Activated B cell treated with CpG ODN at 0.5 μM for 24 hours (primary cell): ENCODE data around the gene RSPH6A. TPM values are rescaled to one million over a fixed set of nuclear protein-coding genes. Genes with fewer than 3 reads are reported as not detected.

ENCODE experiments used
- ATAC-seq: fragments of 200-7000 bp; cut with Tn5 transposase; one replicate; pipeline ENCODE4 v1.10.0; 2021; ENCODE audit warnings: low read depth, mild to moderate bottlenecking, moderate library complexity
- CTCF ChIA-PET: fragments of 350-600 bp; sonication (Branson Sonifier 250); formaldehyde crosslinking; loops from one replicate; lab custom pipeline; 2021; ENCODE audit warnings: antibody characterized with exemption; lab: Charles Lee
- POLR2A ChIA-PET: fragments of 350-600 bp; sonication (Branson Sonifier 250); formaldehyde crosslinking; loops from one replicate; lab custom pipeline; 2021; ENCODE audit warnings: antibody characterized with exemption; lab: Charles Lee
- DNase-seq: peaks from one replicate; pipeline ENCODE4 v3.0.0; 2022
- H3K27ac Mint-ChIP-seq: one replicate; pipeline ENCODE4 v1.8.0; 2020; ENCODE audit warnings: mixed read lengths
- H3K27me3 Mint-ChIP-seq: one replicate; pipeline ENCODE4 v1.8.0; 2021; ENCODE audit warnings: mixed read lengths
- H3K36me3 Mint-ChIP-seq: one replicate; pipeline ENCODE4 v1.8.0; 2021; ENCODE audit warnings: low read depth, mixed read lengths
- H3K4me1 Mint-ChIP-seq: one replicate; pipeline ENCODE4 v1.8.0; 2021; ENCODE audit warnings: mixed read lengths
- H3K4me3 Mint-ChIP-seq: one replicate; pipeline ENCODE4 v1.8.0; 2020; ENCODE audit warnings: mild to moderate bottlenecking, mixed read lengths
- H3K9me3 Mint-ChIP-seq: one replicate; pipeline ENCODE4 v1.8.0; 2020; ENCODE audit warnings: mixed read lengths
- CTCF ChIP-seq: fragments of 200-600 bp; IDR thresholded peaks from one replicate; pipeline ENCODE4 v1.8.0; 2022; ENCODE audit warnings: antibody characterized with exemption, mild to moderate bottlenecking
- intact Hi-C: fragments of 100-400 bp; cut with micrococcal nuclease; formaldehyde crosslinking; loops from one replicate; pipeline ENCODE4 v1.15.1; 2024
- total RNA-seq: library from RNA; stranded (reverse); gene quantifications from 2 replicates; pipeline ENCODE4 v1.2.3, GENCODE V29; 2022

RSPH6A gene
- total RNA-seq, 1 donor from 2014 or later: 0.51 TPM

DNA sequence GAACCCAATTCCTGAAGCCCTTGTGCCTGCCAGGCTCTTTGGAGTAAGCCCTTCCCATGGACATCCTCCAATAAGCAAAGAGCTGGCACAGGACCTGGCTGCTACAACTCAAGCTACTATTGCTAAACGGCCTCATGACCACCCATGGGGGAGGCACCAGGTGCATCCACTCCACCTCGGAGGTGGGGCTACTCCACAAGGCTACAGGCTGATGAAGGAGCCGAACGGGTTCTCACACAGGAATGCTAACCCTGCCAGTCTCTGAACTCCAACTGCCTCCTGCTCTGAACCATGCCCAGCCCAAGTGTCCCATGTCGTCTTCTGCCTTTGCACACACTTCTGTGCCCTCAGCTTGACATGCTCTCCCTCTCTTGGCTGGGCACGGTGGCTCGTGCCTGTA, 37.9 kb upstream of the RSPH6A start:
- no peaks in the 10 kb centered on the region for H3K9me3 Mint-ChIP-seq
- H3K36me3 Mint-ChIP-seq: peaks cover 80% of the 10 kb centered on the region
- H3K27ac Mint-ChIP-seq: no peak overlapping the region
- intact Hi-C loops: no loop called here
- H3K4me3 Mint-ChIP-seq: no peak overlapping the region
- CTCF ChIA-PET: no interaction called here
- H3K27me3 Mint-ChIP-seq: no peaks in the 10 kb centered on the region
- no peak for ATAC-seq
- POLR2A ChIA-PET: interaction anchor here (0.7 kb wide), 1 partner anchor 142 kb away, joined by 3 read pairs; the partner anchor contains the start of gene CCDC61
- no peak for TF ChIP-seq CTCF
- peaks cover 2% of the 10 kb centered on the region for H3K4me1 Mint-ChIP-seq
- no peak for DNase-seq

GRCh38 chr19:45852145-45852750, 37.1 kb upstream of the RSPH6A start:
- DNase-seq: no peak
- intact Hi-C loops: no loop called here
- no peaks in the 10 kb centered on the region for H3K9me3 Mint-ChIP-seq
- no peak overlapping the region for H3K27ac Mint-ChIP-seq
- no peak overlapping the region for H3K4me3 Mint-ChIP-seq
- no peak for TF ChIP-seq CTCF
- H3K27me3 Mint-ChIP-seq: no peaks in the 10 kb centered on the region
- no peak for ATAC-seq
- ChIA-PET CTCF (no interaction called here), POLR2A (no interaction called here)
- H3K36me3 Mint-ChIP-seq: peaks cover 84% of the 10 kb centered on the region
- H3K4me1 Mint-ChIP-seq: peaks cover 2% of the 10 kb centered on the region

- DNase-seq (no peak), ATAC-seq (no peak)
- ChIA-PET CTCF (no interaction called here), POLR2A (no interaction called here)
- intact Hi-C loops: no loop called here
- Mint-ChIP-seq H3K27ac (no peak overlapping the region), H3K4me3 (no peak overlapping the region), H3K36me3 (peaks cover 84% of the 10 kb centered on the region), H3K27me3 (no peaks in the 10 kb centered on the region), H3K4me1 (no peaks in the 10 kb centered on the region), H3K9me3 (no peaks in the 10 kb centered on the region)
- TF ChIP-seq CTCF: no peak
These were observed 33.8 kb upstream of the RSPH6A start for GRCh38 chr19:45848922-45849321.

DNA sequence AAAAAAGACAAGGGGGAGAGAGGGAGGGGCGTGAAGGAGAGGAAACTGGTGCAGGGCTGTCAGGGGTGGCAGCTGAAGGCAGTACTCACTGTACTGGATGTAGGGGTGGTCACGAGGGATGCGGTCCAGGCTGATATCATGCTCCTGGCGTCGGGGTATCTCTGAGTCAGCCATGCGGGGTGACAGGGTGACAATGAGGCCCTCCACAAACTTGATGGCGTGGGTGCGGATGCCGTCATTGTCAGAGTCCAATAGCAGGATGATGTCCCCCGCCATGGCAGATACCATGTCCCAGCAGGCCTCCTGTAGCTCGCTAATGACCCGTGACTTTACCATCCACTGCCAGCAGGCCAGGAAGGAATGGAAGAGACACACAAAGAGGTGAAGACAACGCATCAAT, 32.6 kb upstream of the RSPH6A start:
- peaks cover 84% of the 10 kb centered on the region for H3K36me3 Mint-ChIP-seq
- H3K27ac Mint-ChIP-seq: no peak overlapping the region
- intact Hi-C loops: no loop called here
- DNase-seq (no peak), ATAC-seq (no peak)
- POLR2A ChIA-PET: interaction anchor here (0.7 kb wide), 1 partner anchor 30 kb away, joined by 3 read pairs; no protein-coding TSS in a partner anchor
- H3K4me3 Mint-ChIP-seq: no peak overlapping the region
- TF ChIP-seq CTCF: no peak
- H3K4me1 Mint-ChIP-seq: no peaks in the 10 kb centered on the region
- CTCF ChIA-PET: no interaction called here
- H3K27me3 Mint-ChIP-seq: no peaks in the 10 kb centered on the region
- H3K9me3 Mint-ChIP-seq: no peaks in the 10 kb centered on the region

DNA sequence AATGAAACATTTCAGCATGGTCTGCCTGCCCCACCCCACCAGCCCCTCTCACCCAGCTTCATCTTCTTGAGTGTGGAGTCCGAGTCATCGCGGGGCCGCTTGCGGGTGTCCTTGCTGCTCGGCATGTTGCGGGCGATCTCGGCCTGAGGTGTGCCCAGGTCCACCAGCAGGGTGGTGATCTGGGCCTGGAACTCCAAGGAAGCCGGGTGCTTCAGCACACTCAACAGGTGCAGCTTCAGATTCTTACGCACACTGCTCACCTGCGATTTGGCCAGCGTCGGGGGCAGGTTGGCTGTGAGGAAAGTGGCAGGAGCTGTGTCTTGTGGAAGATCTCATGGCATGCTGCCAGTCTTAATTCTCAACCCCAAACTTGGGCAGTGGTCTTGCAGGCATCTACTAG, 27.1 kb upstream of the RSPH6A start:
- DNase-seq (no peak), ATAC-seq (no peak)
- Mint-ChIP-seq H3K27me3 (no peaks in the 10 kb centered on the region), H3K9me3 (no peaks in the 10 kb centered on the region), H3K4me1 (no peaks in the 10 kb centered on the region), H3K27ac (no peak overlapping the region), H3K36me3 (peaks cover 85% of the 10 kb centered on the region), H3K4me3 (no peak overlapping the region)
- TF ChIP-seq CTCF: no peak
- intact Hi-C loops: no loop called here
- POLR2A ChIA-PET: no interaction called here
- CTCF ChIA-PET: no interaction called here
